ENCODE measurements around the gene DHDH. TPM values are rescaled to one million over a fixed set of nuclear protein-coding genes. Genes with fewer than 3 reads are reported as not detected.
A peak's percentile ranks its signal among the peaks of the same experiment; 100 is the strongest.

Gene DHDH
- total RNA-seq, 2 experiments from 2014 or later = 3.1 to 3.2 TPM

- CTCF ChIA-PET = interaction anchor here (0.6 to 2.3 kb wide), 4 partner anchors 12 to 27 kb away, joined by 3 to 5 read pairs (median 4); no protein-coding TSS in a partner anchor
- DNase-seq = no peak
- Mint-ChIP-seq H3K27me3 (no peaks in the 10 kb centered on the region), H3K9me3 (peaks cover 8% of the 10 kb centered on the region), H3K27ac (no peak overlapping the region), H3K4me3 (no peak overlapping the region), H3K4me1 (no peaks in the 10 kb centered on the region), H3K36me3 (ENCODE audit: low read depth) (peaks cover 11% of the 10 kb centered on the region)
- POLR2A ChIA-PET = no interaction called here
Measured at GRCh38 chr19:48943081-48943480, 9.6 kb downstream of the DHDH start.

- peaks cover 7% of the 10 kb centered on the region for H3K36me3 Mint-ChIP-seq (ENCODE audit: low read depth)
- ChIA-PET CTCF (interaction anchor here (2.3 kb wide), 1 partner anchor 25 kb away, joined by 5 read pairs; no protein-coding TSS in a partner anchor), POLR2A (no interaction called here)
- H3K4me1 Mint-ChIP-seq = no peaks in the 10 kb centered on the region
- no peak for DNase-seq
- peaks cover 12% of the 10 kb centered on the region for H3K9me3 Mint-ChIP-seq
- no peak overlapping the region for H3K4me3 Mint-ChIP-seq
- no peak overlapping the region for H3K27ac Mint-ChIP-seq
- no peaks in the 10 kb centered on the region for H3K27me3 Mint-ChIP-seq
Measured at GRCh38 chr19:48945415-48945814, 11.9 kb downstream of the DHDH start.

GRCh38 chr19:48945817-48946216, 12.3 kb downstream of the DHDH start:
- Mint-ChIP-seq H3K9me3 (peaks cover 12% of the 10 kb centered on the region), H3K4me3 (no peak overlapping the region), H3K36me3 (ENCODE audit: low read depth) (peaks cover 4% of the 10 kb centered on the region), H3K27me3 (no peaks in the 10 kb centered on the region), H3K27ac (no peak overlapping the region), H3K4me1 (no peaks in the 10 kb centered on the region)
- POLR2A ChIA-PET = no interaction called here
- CTCF ChIA-PET = no interaction called here
- no peak for DNase-seq

- no peak overlapping the region for H3K4me3 Mint-ChIP-seq
- no peaks in the 10 kb centered on the region for H3K4me1 Mint-ChIP-seq
- CTCF ChIA-PET = no interaction called here
- no peak for DNase-seq
- no peaks in the 10 kb centered on the region for H3K27me3 Mint-ChIP-seq
- H3K27ac Mint-ChIP-seq = no peak overlapping the region
- POLR2A ChIA-PET = no interaction called here
- peaks cover 9% of the 10 kb centered on the region for H3K9me3 Mint-ChIP-seq
- no peaks in the 10 kb centered on the region for H3K36me3 Mint-ChIP-seq (ENCODE audit: low read depth)
Measured at GRCh38 chr19:48946463-48947257, 13.2 kb downstream of the DHDH start.

GRCh38 chr19:48947258-48947542, 13.7 kb downstream of the DHDH start:
- peaks cover 9% of the 10 kb centered on the region for H3K9me3 Mint-ChIP-seq
- H3K4me3 Mint-ChIP-seq = no peak overlapping the region
- no peaks in the 10 kb centered on the region for H3K36me3 Mint-ChIP-seq (ENCODE audit: low read depth)
- no peak for DNase-seq
- no peaks in the 10 kb centered on the region for H3K27me3 Mint-ChIP-seq
- no peaks in the 10 kb centered on the region for H3K4me1 Mint-ChIP-seq
- CTCF ChIA-PET = interaction anchor here (0.8 kb wide), 1 partner anchor 15 kb away, joined by 3 read pairs; no protein-coding TSS in a partner anchor
- no peak overlapping the region for H3K27ac Mint-ChIP-seq
- POLR2A ChIA-PET = no interaction called here

- DNase-seq = no peak
- H3K4me1 Mint-ChIP-seq = peaks cover 9% of the 10 kb centered on the region
- peaks cover 9% of the 10 kb centered on the region for H3K9me3 Mint-ChIP-seq
- H3K27me3 Mint-ChIP-seq = no peaks in the 10 kb centered on the region
- no peak overlapping the region for H3K27ac Mint-ChIP-seq
- H3K36me3 Mint-ChIP-seq (ENCODE audit: low read depth) = peaks cover under 1% of the 10 kb centered on the region
- no peak overlapping the region for H3K4me3 Mint-ChIP-seq
- ChIA-PET CTCF (interaction anchor here (2.1 kb wide), 1 partner anchor 17 kb away, joined by 4 read pairs; no protein-coding TSS in a partner anchor), POLR2A (no interaction called here)
Measured at GRCh38 chr19:48950159-48950558, 16.7 kb downstream of the DHDH start.

- POLR2A ChIA-PET = no interaction called here
- H3K4me1 Mint-ChIP-seq = peaks cover 16% of the 10 kb centered on the region
- no peak overlapping the region for H3K4me3 Mint-ChIP-seq
- no peak overlapping the region for H3K27ac Mint-ChIP-seq
- peaks cover 9% of the 10 kb centered on the region for H3K9me3 Mint-ChIP-seq
- no peak for DNase-seq
- no peaks in the 10 kb centered on the region for H3K27me3 Mint-ChIP-seq
- CTCF ChIA-PET = interaction anchor here (0.6 to 1.2 kb wide), 2 partner anchors 12 to 18 kb away, joined by 3 to 4 read pairs; no protein-coding TSS in a partner anchor
- peaks cover 9% of the 10 kb centered on the region for H3K36me3 Mint-ChIP-seq (ENCODE audit: low read depth)
Measured at GRCh38 chr19:48950830-48951519, 17.5 kb downstream of the DHDH start.

GRCh38 chr19:48953141-48953540, 19.6 kb downstream of the DHDH start:
- Mint-ChIP-seq H3K36me3 (ENCODE audit: low read depth) (peaks cover 28% of the 10 kb centered on the region), H3K27me3 (no peaks in the 10 kb centered on the region), H3K27ac (no peak overlapping the region), H3K4me1 (peaks cover 33% of the 10 kb centered on the region), H3K9me3 (peaks cover 4% of the 10 kb centered on the region), H3K4me3 (no peak overlapping the region)
- POLR2A ChIA-PET = no interaction called here
- CTCF ChIA-PET = interaction anchor here (0.7 to 1.4 kb wide), 6 partner anchors 17 to 225 kb away, joined by 3 to 5 read pairs (median 4); partner anchors contain the start of gene HSD17B14
- DNase-seq = no peak

GRCh38 chr19:48953990-48954594, 20.6 kb downstream of the DHDH start:
- H3K36me3 Mint-ChIP-seq (ENCODE audit: low read depth) = peaks cover 37% of the 10 kb centered on the region
- DNase-seq = no peak
- H3K4me1 Mint-ChIP-seq = peaks cover 41% of the 10 kb centered on the region
- ChIA-PET CTCF (interaction anchor here (1.2 to 1.5 kb wide), 4 partner anchors 10 to 159 kb away, joined by 3 to 7 read pairs (median 5); partner anchors contain the start of gene RUVBL2), POLR2A (interaction anchor here (0.6 to 0.7 kb wide), 3 partner anchors 14 to 166 kb away, joined by 3 to 7 read pairs (median 4); no protein-coding TSS in a partner anchor)
- H3K27ac Mint-ChIP-seq = peak overlapping the region; percentile 89
- H3K9me3 Mint-ChIP-seq = no peaks in the 10 kb centered on the region
- no peaks in the 10 kb centered on the region for H3K27me3 Mint-ChIP-seq
- peak overlapping the region; percentile 77 for H3K4me3 Mint-ChIP-seq

GRCh38 chr19:48954595-48955307, 21.3 kb downstream of the DHDH start, which contains the start of gene BAX:
BAX (plus strand) TSS chr19:48954875; CDS start chr19:48954929, 54 bp downstream.
- Mint-ChIP-seq H3K36me3 (ENCODE audit: low read depth) (peaks cover 39% of the 10 kb centered on the region), H3K4me3 (peak within 1 kb of the TSS; percentile 77), H3K4me1 (peaks cover 46% of the 10 kb centered on the region), H3K27ac (peak within 1 kb of the TSS; percentile 89), H3K9me3 (no peaks in the 10 kb centered on the region), H3K27me3 (no peaks in the 10 kb centered on the region)
- POLR2A ChIA-PET = interaction anchor here (0.6 to 0.7 kb wide), 3 partner anchors 13 to 167 kb away, joined by 3 to 7 read pairs (median 4); no protein-coding TSS in a partner anchor
- peak; percentile 94 for DNase-seq
- CTCF ChIA-PET = interaction anchor here (1.2 to 1.5 kb wide), 5 partner anchors 10 to 160 kb away, joined by 3 to 7 read pairs (median 5); partner anchors contain the start of gene RUVBL2

GRCh38 chr19:48955308-48955958, 21.9 kb downstream of the DHDH start:
- Mint-ChIP-seq H3K27ac (peak overlapping the region; percentile 85), H3K36me3 (ENCODE audit: low read depth) (peaks cover 41% of the 10 kb centered on the region), H3K9me3 (no peaks in the 10 kb centered on the region), H3K27me3 (no peaks in the 10 kb centered on the region), H3K4me3 (peak overlapping the region; percentile 77), H3K4me1 (peaks cover 50% of the 10 kb centered on the region)
- ChIA-PET POLR2A (interaction anchor here (0.5 to 0.7 kb wide), 2 partner anchors 528 to 974 kb away, joined by 3 to 4 read pairs; no protein-coding TSS in a partner anchor), CTCF (interaction anchor here (1.2 to 1.5 kb wide), 2 partner anchors 9 to 38 kb away, joined by 3 to 7 read pairs; partner anchors contain the start of gene RUVBL2)
- DNase-seq = no peak

All from activated CD4-positive, alpha-beta T cell treated with anti-CD3 and anti-CD28 coated beads, Interleukin-2, amount 10 ng/mL, durations not matched to agents 7 days and 5 days (primary cell).